NOMO-1 treated with dmso at 0.1 percent for 144 hours (cell line): ENCODE data around the gene CABP4.
"Not testable (repeated sequence)": the region's sequence is repeated elsewhere in the genome, so short reads cannot be mapped to it uniquely, and the experiment has no call there.

Experiments used
- DNase-seq: peaks from one replicate; lab custom pipeline; 2025; ENCODE audit not compliant: unreplicated experiment; lab: John Stamatoyannopoulos, UW

Gene CABP4

GRCh38 chr11:67452141-67452952 lies 2.8 kb upstream of the CABP4 start, which contains the start of gene GPR152:
Gene GPR152 (minus strand): TSS chr11:67452729. CDS start chr11:67452724, 5 bp downstream.
- DNase-seq: no peak

GRCh38 chr11:67453816-67454732 lies 1.1 kb upstream of the CABP4 start:
- no peak for DNase-seq

- no peak for DNase-seq
Observed at GRCh38 chr11:67456068-67456705, 1.0 kb downstream of the CABP4 start.

GRCh38 chr11:67457453-67457852 lies 2.3 kb downstream of the CABP4 start:
- DNase-seq: no peak

- DNase-seq: no peak
Observed at GRCh38 chr11:67458266-67458665, 3.1 kb downstream of the CABP4 start.

- DNase-seq: no peak
Observed at GRCh38 chr11:67463186-67463585, 8.0 kb downstream of the CABP4 start.

GRCh38 chr11:67463680-67464410 lies 8.7 kb downstream of the CABP4 start:
- peak; percentile 79 for DNase-seq

GRCh38 chr11:67464411-67465188 lies 9.4 kb downstream of the CABP4 start:
- DNase-seq: peak; percentile 95

GRCh38 chr11:67465189-67465510 lies 10.0 kb downstream of the CABP4 start:
- DNase-seq: no peak

- DNase-seq: not testable (repeated sequence)
Observed at GRCh38 chr11:67465530-67465929, 10.4 kb downstream of the CABP4 start.

- DNase-seq: no peak
Observed at GRCh38 chr11:67466367-67466766, 11.2 kb downstream of the CABP4 start.

- no peak for DNase-seq
Observed at GRCh38 chr11:67466962-67467771, 12.0 kb downstream of the CABP4 start.

GRCh38 chr11:67468056-67468455 lies 12.9 kb downstream of the CABP4 start:
- no peak for DNase-seq

- no peak for DNase-seq
Observed at GRCh38 chr11:67468456-67468758, 13.3 kb downstream of the CABP4 start.

GRCh38 chr11:67468759-67469507 lies 13.8 kb downstream of the CABP4 start, which contains the start of gene TMEM134:
Gene TMEM134 (minus strand): TSS chr11:67469251. CDS start chr11:67469192, 59 bp downstream.
- DNase-seq: peak; percentile 79

GRCh38 chr11:67469508-67469811 lies 14.3 kb downstream of the CABP4 start:
- no peak for DNase-seq

- DNase-seq: no peak
Observed at GRCh38 chr11:67470337-67471002, 15.3 kb downstream of the CABP4 start.

GRCh38 chr11:67472882-67473281 lies 17.7 kb downstream of the CABP4 start:
- DNase-seq: no peak
